Activated CD8-positive, alpha-beta T cell treated with anti-CD3 and anti-CD28 coated beads for 36 hours (primary cell): ENCODE data around the gene GJC2. TPM values are rescaled to one million over a fixed set of nuclear protein-coding genes. Genes with fewer than 3 reads are reported as not detected.

ENCODE experiments used
- ATAC-seq: fragments of 200-7000 bp; cut with Tn5 transposase; one replicate; pipeline ENCODE4 v1.10.0; 2021; ENCODE audit warnings: mild to moderate bottlenecking, moderate library complexity
- CTCF ChIA-PET: fragments of 350-600 bp; sonication (Branson Sonifier 250); formaldehyde crosslinking; loops from one replicate; lab custom pipeline; 2021; ENCODE audit warnings: antibody characterized with exemption; lab: Charles Lee
- POLR2A ChIA-PET: fragments of 350-600 bp; sonication (Branson Sonifier 250); formaldehyde crosslinking; loops from one replicate; lab custom pipeline; 2021; ENCODE audit warnings: antibody characterized with exemption; lab: Charles Lee
- DNase-seq: peaks from one replicate; pipeline ENCODE4 v3.0.0-alpha.2; 2020
- H3K27ac Mint-ChIP-seq: one replicate; pipeline ENCODE4 v1.8.0; 2021; ENCODE audit warnings: mild to moderate bottlenecking, mixed read lengths
- H3K27me3 Mint-ChIP-seq: one replicate; pipeline ENCODE4 v1.8.0; 2021; ENCODE audit warnings: mixed read lengths
- H3K36me3 Mint-ChIP-seq: one replicate; pipeline ENCODE4 v1.8.0; 2021; ENCODE audit warnings: low read depth, mixed read lengths
- H3K4me1 Mint-ChIP-seq: one replicate; pipeline ENCODE4 v1.8.0; 2021; ENCODE audit warnings: low read depth, mixed read lengths
- H3K4me3 Mint-ChIP-seq: one replicate; pipeline ENCODE4 v1.8.0; 2021; ENCODE audit warnings: mild to moderate bottlenecking, moderate library complexity, mixed read lengths
- H3K9me3 Mint-ChIP-seq: one replicate; pipeline ENCODE4 v1.8.0; 2021; ENCODE audit warnings: mixed read lengths
- intact Hi-C: fragments of 100-400 bp; cut with micrococcal nuclease; formaldehyde crosslinking; loops from one replicate; pipeline ENCODE4 v1.10.0; 2022
- total RNA-seq, 2 experiments: library from RNA; stranded (reverse); gene quantifications; one replicate each; pipeline ENCODE4 v1.2.3, GENCODE V29; 2021
- TF ChIP-seq, protein P1 (sequence below): fragments of 200-600 bp; IDR thresholded peaks from one replicate; pipeline ENCODE4 v1.8.0; 2022; ENCODE audit warnings: antibody characterized with exemption, mild to moderate bottlenecking

The GJC2 gene
- total RNA-seq, 2 experiments from 2014 or later, result 3.4 to 3.5 TPM

DNA sequence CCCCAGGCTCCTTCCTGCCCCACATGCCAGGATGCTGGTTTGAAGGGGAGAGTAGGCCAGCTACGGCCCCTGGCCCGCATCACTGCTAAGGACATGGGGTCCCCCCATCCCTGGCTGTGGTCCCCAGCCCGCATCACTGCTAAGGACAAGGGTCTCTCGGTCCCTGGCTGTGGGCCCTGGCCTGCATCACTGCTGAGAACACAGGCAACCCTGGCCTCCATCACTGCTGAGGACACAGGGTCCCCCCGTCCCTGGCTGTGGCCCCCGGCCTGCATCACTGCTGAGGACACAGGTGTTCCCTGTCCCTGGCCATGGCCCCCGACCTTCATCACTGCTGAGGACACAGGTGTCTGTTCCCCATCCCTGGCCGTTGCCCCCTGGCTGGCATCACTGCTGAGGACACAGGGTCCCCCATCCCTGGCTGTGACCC lies 57.7 kb downstream of the GJC2 start:
- Mint-ChIP-seq H3K9me3 (no peaks in the 10 kb centered on the region), H3K4me3 (no peak overlapping the region), H3K4me1 (no peaks in the 10 kb centered on the region), H3K27ac (no peak overlapping the region), H3K27me3 (peaks cover 5% of the 10 kb centered on the region), H3K36me3 (no peaks in the 10 kb centered on the region)
- ChIA-PET CTCF (no interaction called here), POLR2A (no interaction called here)
- ATAC-seq (no peak), DNase-seq (no peak)
- intact Hi-C loops, result no loop called here
- TF ChIP-seq, protein P1, sequence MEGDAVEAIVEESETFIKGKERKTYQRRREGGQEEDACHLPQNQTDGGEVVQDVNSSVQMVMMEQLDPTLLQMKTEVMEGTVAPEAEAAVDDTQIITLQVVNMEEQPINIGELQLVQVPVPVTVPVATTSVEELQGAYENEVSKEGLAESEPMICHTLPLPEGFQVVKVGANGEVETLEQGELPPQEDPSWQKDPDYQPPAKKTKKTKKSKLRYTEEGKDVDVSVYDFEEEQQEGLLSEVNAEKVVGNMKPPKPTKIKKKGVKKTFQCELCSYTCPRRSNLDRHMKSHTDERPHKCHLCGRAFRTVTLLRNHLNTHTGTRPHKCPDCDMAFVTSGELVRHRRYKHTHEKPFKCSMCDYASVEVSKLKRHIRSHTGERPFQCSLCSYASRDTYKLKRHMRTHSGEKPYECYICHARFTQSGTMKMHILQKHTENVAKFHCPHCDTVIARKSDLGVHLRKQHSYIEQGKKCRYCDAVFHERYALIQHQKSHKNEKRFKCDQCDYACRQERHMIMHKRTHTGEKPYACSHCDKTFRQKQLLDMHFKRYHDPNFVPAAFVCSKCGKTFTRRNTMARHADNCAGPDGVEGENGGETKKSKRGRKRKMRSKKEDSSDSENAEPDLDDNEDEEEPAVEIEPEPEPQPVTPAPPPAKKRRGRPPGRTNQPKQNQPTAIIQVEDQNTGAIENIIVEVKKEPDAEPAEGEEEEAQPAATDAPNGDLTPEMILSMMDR, result no peak

DNA sequence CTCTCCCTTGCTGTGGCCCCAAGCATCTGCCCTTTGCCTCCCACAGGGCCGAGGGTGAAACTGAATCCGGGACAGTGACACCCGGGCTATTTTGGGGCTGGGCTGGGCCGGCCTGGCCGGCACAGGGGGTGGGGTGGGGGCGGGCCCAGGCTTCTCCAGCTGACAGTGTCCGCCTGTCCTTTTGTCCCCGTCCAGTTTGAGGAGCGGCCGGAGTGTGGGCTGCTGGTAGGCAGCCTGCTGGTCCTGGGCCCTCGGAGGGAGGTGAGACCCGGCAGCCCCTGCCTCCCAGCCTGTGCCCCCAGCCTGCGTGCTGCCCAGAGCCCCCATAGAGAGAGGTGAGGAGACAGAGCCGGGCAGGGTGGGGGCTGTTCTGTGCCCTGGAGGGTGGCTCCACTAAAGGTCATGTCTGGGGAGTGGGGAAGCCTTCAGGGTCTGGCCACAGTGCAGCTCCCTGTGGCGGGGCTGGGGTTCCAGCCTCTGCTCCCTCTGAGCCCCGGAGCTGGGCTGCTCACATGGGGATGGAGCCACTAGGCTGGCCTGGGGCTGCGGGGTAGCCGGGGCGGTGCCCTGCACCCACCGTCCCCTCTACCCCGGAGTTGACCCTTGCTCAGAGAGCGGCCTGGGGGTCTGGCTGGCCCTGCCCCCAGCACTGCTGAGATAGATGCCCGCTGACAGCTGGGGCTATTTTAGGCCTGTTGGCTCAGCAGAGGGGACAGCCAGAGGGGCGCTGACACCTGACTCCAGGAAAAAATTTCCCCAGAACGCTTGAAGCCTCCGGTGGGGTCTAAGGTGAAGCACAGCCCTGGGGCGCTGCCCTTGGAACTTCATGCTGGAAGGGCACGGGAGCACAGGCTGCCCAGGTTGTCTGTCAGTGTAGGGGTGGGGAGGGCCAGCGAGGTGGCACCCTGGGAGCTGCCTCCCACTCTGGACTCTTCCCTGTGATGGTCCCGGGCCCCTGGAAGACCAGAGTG lies 58.4 kb downstream of the GJC2 start, which contains the start of gene OBSCN:
Gene OBSCN, plus strand, starts transcription at position 194 of the 971 bp plus-strand sequence. CDS start 3,740 bp downstream, outside the sequence.
- CTCF ChIA-PET, result no interaction called here
- intact Hi-C loops, result no loop called here
- Mint-ChIP-seq H3K36me3 (no peaks in the 10 kb centered on the region), H3K27me3 (peaks cover 5% of the 10 kb centered on the region), H3K4me3 (no peak within 1 kb of the TSS), H3K4me1 (no peaks in the 10 kb centered on the region), H3K27ac (no peak within 1 kb of the TSS), H3K9me3 (no peaks in the 10 kb centered on the region)
- DNase-seq (no peak), ATAC-seq (no peak)
- TF ChIP-seq, protein P1, result no peak
- POLR2A ChIA-PET, result no interaction called here

DNA sequence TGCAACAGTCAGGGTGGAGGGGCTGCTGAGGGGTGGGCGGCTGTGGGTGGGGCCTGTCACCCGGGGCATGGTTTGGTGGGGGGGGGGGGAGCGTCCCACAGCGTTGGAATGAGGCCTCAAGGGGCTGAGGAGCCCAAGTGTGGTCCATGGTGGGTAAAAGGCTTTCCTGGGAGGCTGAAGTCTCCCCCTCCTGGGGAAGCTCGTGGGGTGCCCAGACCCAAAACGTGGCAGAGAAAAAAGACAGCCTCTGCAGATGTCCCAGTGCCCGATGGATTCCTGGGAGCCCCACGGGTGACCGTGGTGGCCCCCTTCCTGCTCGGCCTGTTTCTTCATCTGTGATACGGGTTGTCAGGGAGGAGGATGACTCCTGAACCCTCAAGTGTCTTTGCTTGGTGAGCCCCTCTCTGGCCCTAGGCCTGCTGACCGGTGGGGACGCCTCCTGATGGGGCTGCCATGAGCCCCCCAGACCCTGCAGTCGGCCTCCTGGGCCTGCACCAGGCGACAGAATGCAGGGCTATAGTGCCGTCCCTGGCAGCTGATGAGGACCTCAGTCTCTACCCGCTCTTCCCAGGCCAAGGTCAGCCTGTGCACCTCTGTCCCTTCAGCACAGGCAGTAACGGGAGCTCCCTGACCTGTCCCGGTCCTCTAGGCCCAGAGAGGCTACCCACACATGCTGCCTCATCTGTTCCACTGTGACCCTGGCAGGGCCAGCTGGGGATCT lies 59.3 kb downstream of the GJC2 start:
- TF ChIP-seq, protein P1, result no peak
- Mint-ChIP-seq H3K27ac (no peak overlapping the region), H3K36me3 (no peaks in the 10 kb centered on the region), H3K4me3 (no peak overlapping the region), H3K27me3 (peaks cover 3% of the 10 kb centered on the region), H3K4me1 (peaks cover 2% of the 10 kb centered on the region), H3K9me3 (no peaks in the 10 kb centered on the region)
- intact Hi-C loops, result no loop called here
- DNase-seq (no peak), ATAC-seq (no peak)
- ChIA-PET CTCF (no interaction called here), POLR2A (no interaction called here)

Other genes starting within 250 kb of the GJC2 start
- gene WNT9A, start 202.0 kb upstream of the GJC2 start, total RNA-seq, result not detected
- not detected for gene WNT3A, start 142.9 kb upstream of the GJC2 start, total RNA-seq
- gene ARF1, start 67.2 kb upstream of the GJC2 start, total RNA-seq, result 100 to 1,000 TPM; 349 to 350 TPM
- 10 to 100 TPM; 22.2 to 23.5 TPM for gene C1orf35, start 46.6 kb upstream of the GJC2 start, total RNA-seq
- gene MRPL55, start 40.6 kb upstream of the GJC2 start, total RNA-seq, result 10 to 100 TPM; 67.8 to 68.3 TPM
- 100 to 1,000 TPM; 375 to 376 TPM for gene GUK1, start 9.7 kb upstream of the GJC2 start, total RNA-seq
- 10 to 100 TPM in 1 of 2 experiments, 1 to 10 TPM in 1; 9.7 to 10.8 TPM for gene IBA57, start 15.9 kb downstream of the GJC2 start, total RNA-seq
- 10 to 100 TPM; 21.6 to 23.7 TPM for gene OBSCN, start 58.1 kb downstream of the GJC2 start, total RNA-seq